Progenitor cell of endocrine pancreas (in vitro differentiated cells): ENCODE measurements around the gene ANKMY1. TPM values are rescaled to one million over a fixed set of nuclear protein-coding genes. Genes with fewer than 3 reads are reported as not detected.
"Not testable (repeated sequence)": the region's sequence is repeated elsewhere in the genome, so short reads cannot be mapped to it uniquely, and the experiment has no call there.

ENCODE experiments used
- DNase-seq: peaks from one replicate; pipeline ENCODE4 v3.0.0; 2021; ENCODE audit warnings: low spot score; ENCODE audit not compliant: unreplicated experiment
- H3K27ac Mint-ChIP-seq: 2 replicates; pipeline ENCODE4 v1.8.0; 2021; ENCODE audit warnings: mild to moderate bottlenecking, moderate library complexity, mixed read lengths
- H3K27me3 Mint-ChIP-seq: 2 replicates; pipeline ENCODE4 v1.8.0; 2021; ENCODE audit warnings: mixed read lengths
- H3K36me3 Mint-ChIP-seq: 2 replicates; pipeline ENCODE4 v1.8.0; 2022; ENCODE audit warnings: mixed read lengths; ENCODE audit not compliant: insufficient read depth
- H3K4me1 Mint-ChIP-seq: 2 replicates; pipeline ENCODE4 v1.8.0; 2021; ENCODE audit warnings: low read depth, mixed read lengths
- H3K4me3 Mint-ChIP-seq: 2 replicates; pipeline ENCODE4 v1.8.0; 2021; ENCODE audit warnings: low read depth, mild to moderate bottlenecking, moderate library complexity, mixed read lengths
- H3K9me3 Mint-ChIP-seq: 2 replicates; pipeline ENCODE4 v1.8.0; 2021; ENCODE audit warnings: low read depth, mixed read lengths
- total RNA-seq: library from RNA; stranded (reverse); gene quantifications from 2 replicates; pipeline ENCODE4 v1.2.1, GENCODE V29; 2021
- TF ChIP-seq, protein P1 (sequence below): fragments of 200-600 bp; sonication (generic); IDR thresholded peaks from one replicate; pipeline ENCODE4 v1.5.0; 2021; ENCODE audit warnings: antibody characterized with exemption, mild to moderate bottlenecking; ENCODE audit not compliant: unreplicated experiment

The ANKMY1 gene
- total RNA-seq, 1 donor from 2014 or later, result 29.2 TPM

DNA sequence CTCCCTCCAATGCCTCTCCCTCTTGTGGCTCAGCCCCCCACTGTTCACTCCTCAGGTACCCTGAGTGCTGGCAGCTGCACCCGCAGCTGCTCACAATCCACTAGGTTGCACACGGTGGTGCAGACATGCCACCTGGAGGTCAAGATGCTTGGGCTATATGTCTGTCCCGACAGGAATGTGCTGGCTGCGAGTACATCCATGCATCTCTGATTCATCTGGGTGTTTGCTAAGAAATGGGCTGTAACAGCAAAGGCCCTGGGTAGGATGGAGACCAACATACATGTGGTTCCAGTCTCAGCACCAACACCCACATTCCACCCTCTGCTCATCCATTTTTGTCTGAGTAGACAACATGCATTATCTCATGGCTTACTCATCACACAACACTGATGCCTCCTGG lies 31.3 kb downstream of the ANKMY1 start:
- Mint-ChIP-seq H3K4me3 (no peak overlapping the region), H3K36me3 (peaks cover 77% of the 10 kb centered on the region), H3K27me3 (no peaks in the 10 kb centered on the region), H3K9me3 (peaks cover 45% of the 10 kb centered on the region), H3K4me1 (no peaks in the 10 kb centered on the region), H3K27ac (no peak overlapping the region)
- no peak for DNase-seq
- TF ChIP-seq, protein P1, sequence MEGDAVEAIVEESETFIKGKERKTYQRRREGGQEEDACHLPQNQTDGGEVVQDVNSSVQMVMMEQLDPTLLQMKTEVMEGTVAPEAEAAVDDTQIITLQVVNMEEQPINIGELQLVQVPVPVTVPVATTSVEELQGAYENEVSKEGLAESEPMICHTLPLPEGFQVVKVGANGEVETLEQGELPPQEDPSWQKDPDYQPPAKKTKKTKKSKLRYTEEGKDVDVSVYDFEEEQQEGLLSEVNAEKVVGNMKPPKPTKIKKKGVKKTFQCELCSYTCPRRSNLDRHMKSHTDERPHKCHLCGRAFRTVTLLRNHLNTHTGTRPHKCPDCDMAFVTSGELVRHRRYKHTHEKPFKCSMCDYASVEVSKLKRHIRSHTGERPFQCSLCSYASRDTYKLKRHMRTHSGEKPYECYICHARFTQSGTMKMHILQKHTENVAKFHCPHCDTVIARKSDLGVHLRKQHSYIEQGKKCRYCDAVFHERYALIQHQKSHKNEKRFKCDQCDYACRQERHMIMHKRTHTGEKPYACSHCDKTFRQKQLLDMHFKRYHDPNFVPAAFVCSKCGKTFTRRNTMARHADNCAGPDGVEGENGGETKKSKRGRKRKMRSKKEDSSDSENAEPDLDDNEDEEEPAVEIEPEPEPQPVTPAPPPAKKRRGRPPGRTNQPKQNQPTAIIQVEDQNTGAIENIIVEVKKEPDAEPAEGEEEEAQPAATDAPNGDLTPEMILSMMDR, result no peak

DNA sequence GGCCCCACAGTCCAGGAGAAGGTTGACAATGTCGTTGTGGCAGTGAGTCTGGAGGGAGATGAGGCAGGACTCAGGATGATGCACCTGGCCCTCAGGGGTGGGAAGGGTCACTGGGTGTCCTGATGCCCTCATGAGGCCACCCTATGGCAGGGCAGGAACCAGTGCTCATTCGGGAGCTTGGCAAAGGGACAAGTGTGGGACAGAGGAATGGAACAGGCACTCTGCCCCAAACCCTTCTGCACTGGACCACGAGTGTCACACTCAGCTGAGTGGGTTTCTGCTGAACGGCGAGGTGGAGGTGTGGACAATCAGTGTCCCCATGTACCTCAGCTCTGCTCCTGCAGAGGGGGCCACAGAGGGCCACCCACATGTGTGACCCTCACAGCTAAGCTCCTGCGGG lies 32.0 kb downstream of the ANKMY1 start:
- Mint-ChIP-seq H3K9me3 (peaks cover 40% of the 10 kb centered on the region), H3K27ac (no peak overlapping the region)
- no peak for DNase-seq

DNA sequence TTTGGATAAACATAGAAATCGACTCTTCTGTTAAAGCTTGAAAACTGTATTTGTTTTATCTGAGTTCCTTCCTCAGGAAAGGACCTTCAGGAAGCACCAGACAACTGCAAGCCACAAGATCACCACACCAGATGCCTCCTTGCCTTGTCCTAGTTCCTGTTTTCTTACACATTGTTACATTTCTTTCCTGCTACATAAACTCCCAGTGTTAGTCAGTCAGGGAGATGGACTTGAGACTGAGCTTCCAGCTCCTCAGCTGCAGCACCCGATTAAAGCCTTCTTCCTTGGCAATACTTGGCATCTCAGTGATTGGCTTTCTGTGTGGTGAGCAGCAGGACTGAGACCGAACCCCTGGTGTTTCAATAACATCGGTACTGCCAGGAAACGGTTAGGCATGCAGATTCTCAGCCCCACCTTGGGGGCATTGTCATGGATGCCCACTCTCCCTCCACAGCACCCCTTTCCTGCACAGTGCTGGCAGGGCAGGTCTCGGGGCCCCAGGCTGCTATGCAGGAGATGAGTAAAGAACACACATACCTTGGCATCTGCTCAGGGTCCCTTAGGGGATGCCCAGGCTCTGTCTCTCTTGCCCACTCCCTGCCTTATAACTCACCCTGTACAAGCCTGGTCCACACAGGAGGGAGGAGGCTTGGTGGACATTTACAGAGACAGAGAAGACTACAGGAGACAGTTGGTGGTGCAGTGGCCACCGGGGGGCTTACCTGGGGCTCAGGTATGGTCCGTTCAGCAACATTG lies 32.6 kb downstream of the ANKMY1 start:
- DNase-seq, result no peak
- Mint-ChIP-seq H3K27me3 (peaks cover 5% of the 10 kb centered on the region), H3K27ac (no peak overlapping the region), H3K36me3 (peaks cover 70% of the 10 kb centered on the region), H3K4me3 (no peak overlapping the region), H3K9me3 (peaks cover 40% of the 10 kb centered on the region), H3K4me1 (no peaks in the 10 kb centered on the region)
- TF ChIP-seq, protein P1, result no peak

More for the DNA sequence above, 32.0 kb downstream of the ANKMY1 start:
- Mint-ChIP-seq H3K36me3 (peaks cover 71% of the 10 kb centered on the region), H3K4me3 (no peak overlapping the region), H3K4me1 (no peaks in the 10 kb centered on the region), H3K27me3 (peaks cover 1% of the 10 kb centered on the region)
- TF ChIP-seq, protein P1, result no peak

DNA sequence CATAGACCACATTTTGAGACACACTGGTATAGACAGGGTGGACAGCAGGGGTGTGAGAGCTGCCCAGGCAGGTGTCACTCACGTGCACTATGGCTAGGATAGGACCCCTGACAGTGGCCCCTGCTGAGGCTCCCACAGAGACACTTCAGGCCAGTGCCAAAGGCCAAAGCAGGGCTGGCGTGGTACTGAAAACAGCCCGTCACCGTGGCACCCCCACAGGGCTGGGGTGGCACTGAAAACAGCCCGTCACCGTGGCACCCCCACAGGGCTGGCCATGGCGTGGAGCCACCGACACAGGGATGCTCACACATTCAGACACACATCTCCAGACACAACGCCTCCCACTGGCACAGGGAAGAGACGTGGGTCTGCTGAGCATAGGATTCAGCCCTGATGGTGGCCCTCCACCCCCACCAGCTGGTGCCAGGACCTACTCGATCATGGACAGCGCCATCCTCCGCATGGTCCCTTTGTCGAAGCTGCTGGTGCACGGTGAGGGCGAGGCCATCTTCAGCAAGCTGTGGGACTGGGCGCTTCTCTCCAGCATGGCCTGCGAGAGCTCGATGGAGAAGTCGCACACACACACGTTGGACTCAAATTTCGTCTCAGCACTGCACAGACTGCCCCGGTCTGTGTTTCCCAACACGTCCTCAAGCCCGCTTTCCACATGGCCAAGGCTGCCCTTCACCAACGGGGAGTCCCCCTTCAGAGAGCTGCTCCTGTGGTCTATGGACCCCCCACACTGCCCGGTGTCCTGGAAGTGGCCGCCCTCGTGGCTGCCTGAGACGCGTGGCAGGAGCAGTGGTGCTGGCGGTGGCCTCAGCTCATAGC lies 34.1 kb downstream of the ANKMY1 start:
- no peak for DNase-seq
- no peaks in the 10 kb centered on the region for H3K4me1 Mint-ChIP-seq
- TF ChIP-seq, protein P1, result no peak
- peaks cover 64% of the 10 kb centered on the region for H3K36me3 Mint-ChIP-seq
- peaks cover 11% of the 10 kb centered on the region for H3K27me3 Mint-ChIP-seq
- no peak overlapping the region for H3K27ac Mint-ChIP-seq
- peaks cover 38% of the 10 kb centered on the region for H3K9me3 Mint-ChIP-seq
- no peak overlapping the region for H3K4me3 Mint-ChIP-seq

DNA sequence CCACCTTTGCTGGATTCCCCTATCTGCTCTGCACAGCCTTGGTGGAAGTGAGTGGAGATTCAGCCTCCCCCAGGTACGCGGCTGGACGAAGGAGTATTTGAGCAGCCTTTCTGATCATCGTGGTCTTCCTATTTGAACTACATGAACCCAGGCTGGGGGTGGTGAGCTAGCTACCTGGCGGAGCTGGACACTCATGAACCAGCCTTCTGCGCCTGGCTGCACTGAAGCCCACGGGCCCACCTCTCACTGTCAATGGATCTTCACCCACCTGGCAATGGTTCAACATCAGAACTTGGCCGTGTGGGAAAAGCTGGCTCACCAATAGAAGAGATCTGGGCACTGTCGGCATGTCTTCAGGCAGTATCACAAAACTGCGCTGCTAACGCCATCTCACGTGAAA lies 35.4 kb downstream of the ANKMY1 start:
- TF ChIP-seq, protein P1, result no peak
- Mint-ChIP-seq H3K27ac (no peak overlapping the region), H3K4me3 (no peak overlapping the region), H3K9me3 (peaks cover 35% of the 10 kb centered on the region), H3K36me3 (peaks cover 59% of the 10 kb centered on the region), H3K27me3 (peaks cover 11% of the 10 kb centered on the region), H3K4me1 (no peaks in the 10 kb centered on the region)
- no peak for DNase-seq

DNA sequence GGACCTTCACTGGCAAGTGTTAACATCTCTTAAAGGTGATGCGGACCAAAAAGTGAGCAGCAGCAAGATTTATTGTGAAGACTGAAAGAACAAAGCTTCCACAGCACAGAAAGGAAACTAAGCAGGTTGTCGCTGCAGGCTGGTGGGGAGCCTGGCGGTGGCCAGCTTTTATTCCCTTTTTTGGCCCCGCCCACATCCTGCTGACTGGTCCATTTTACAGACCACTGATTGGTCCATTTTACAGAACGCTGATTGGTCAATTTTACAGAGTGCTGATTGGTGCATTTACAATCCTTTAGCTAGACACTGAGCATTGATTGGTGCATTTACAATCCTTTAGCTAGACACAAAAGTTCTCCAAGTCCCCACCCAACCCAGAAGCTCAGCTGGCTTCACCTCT lies 35.9 kb downstream of the ANKMY1 start:
- not testable (repeated sequence) for H3K4me1 Mint-ChIP-seq, H3K4me3 Mint-ChIP-seq, H3K27ac Mint-ChIP-seq, DNase-seq
- Mint-ChIP-seq H3K36me3 (peaks cover 54% of the 10 kb centered on the region), H3K9me3 (peaks cover 29% of the 10 kb centered on the region), H3K27me3 (peaks cover 11% of the 10 kb centered on the region)
